Stimulated activated CD4-positive, alpha-beta T cell treated with anti-CD3 and anti-CD28 coated beads, Interleukin-12 subunit alpha, Interleukin-12 subunit beta, amount 100 ng/mL, for 48 hours (primary cell): ENCODE data around the gene CMTR1.
"Not testable (repeated sequence)": the region's sequence is repeated elsewhere in the genome, so short reads cannot be mapped to it uniquely, and the experiment has no call there.

Source experiments
- DNase-seq, 3 donors: peaks; one replicate each; pipeline ENCODE4 v3.0.0-alpha.2; 2020; ENCODE audit warnings: low read depth in 2 of 3, low spot score in 1 of 3

The CMTR1 gene

GRCh38 chr6:37491171-37491829, 58.3 kb downstream of the CMTR1 start:
- DNase-seq = no peak

DNA sequence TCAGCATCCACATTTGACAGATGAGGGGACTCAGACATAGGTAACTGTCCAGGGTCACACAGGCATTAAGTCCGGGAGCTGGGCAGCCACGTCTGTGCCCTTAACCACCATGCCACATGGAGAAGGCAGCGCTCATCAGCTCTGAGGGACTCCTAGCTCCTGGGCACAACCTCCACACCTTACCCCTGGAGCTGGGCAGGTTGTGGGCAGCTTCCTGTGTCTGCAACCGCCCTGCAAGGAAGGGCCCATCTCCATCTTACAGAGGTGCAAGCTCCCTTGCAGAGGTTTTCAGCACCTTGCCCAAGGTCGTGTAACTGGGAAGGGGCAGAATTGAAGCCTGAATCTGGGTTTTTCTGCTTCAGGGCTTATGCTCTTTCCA, 58.8 kb downstream of the CMTR1 start:
- no peak for DNase-seq

GRCh38 chr6:37492236-37492972, 59.4 kb downstream of the CMTR1 start:
- no peak for DNase-seq

GRCh38 chr6:37492991-37493660, 60.1 kb downstream of the CMTR1 start:
- no peak for DNase-seq

DNA sequence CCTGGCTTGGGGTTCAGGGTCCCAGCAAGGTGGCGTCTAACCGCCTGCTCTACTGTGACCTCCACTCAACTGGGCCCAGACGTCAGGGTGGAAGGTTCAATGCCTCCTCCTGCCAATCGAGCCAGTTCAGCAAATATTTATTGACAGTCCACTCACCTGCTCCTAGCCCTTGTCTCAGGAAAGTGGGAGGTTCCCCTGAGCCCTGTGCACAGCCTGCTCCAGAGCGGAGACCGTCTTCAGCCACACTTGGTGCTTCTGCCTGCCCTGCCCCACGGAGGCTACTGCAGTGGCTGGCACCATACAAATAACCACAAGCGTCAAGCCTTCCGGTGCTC, 60.6 kb downstream of the CMTR1 start:
- DNase-seq = no peak

GRCh38 chr6:37495244-37495934, 62.4 kb downstream of the CMTR1 start:
- no peak for DNase-seq

- no peak for DNase-seq
These were observed 64.2 kb downstream of the CMTR1 start for GRCh38 chr6:37496951-37497885.

DNA sequence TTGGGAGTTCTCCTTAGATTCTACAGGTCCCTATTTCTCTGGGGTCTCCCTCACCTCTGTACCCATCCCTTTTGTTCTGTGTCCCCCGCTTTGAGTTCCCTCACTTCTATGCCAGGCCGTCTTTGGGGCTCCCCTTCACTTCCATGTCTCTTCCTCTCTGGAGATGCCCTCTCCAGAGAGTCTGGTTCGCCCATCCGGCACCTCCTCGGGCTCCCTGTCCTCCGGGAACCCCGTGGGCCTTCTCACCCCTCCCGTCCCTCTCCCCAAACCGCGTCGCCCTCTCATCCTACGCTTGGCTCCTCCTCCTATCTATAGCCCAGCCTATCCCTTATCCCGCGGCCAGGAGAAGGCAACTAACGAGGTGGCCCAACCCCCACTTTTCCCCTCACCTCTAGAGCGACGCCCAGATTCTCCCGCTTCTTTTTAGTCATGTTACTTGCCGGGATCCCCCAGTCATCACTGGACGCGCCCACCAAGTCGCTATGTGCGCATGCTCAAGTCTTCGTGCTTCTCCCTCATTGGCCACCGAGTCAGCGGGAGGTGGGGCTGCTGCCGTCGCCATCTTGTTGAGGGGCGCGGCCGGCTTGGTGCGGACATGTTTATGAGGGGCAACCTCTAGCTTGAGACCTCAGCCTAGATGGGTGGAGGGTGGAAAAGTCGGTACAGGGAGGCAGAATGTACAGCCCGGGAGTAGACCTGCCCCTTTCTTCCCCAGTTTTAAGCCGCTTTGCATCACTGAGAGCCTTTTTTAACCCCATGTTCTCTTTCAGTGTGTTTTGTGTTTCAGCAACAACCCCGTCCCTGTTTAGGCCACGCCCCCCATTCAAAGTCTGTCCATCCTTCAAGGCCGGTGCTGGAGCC, 66.6 kb downstream of the CMTR1 start, which contains the start of gene CCDC167:
Gene CCDC167, minus strand, starts transcription at position 461 of the 861 bp plus-strand sequence. Its CDS starts 30 bp downstream, at position 431.
- peak; percentile 97 to 99 (median 98) for DNase-seq

- no peak for DNase-seq
These were observed 67.2 kb downstream of the CMTR1 start for GRCh38 chr6:37500294-37500608.

DNA sequence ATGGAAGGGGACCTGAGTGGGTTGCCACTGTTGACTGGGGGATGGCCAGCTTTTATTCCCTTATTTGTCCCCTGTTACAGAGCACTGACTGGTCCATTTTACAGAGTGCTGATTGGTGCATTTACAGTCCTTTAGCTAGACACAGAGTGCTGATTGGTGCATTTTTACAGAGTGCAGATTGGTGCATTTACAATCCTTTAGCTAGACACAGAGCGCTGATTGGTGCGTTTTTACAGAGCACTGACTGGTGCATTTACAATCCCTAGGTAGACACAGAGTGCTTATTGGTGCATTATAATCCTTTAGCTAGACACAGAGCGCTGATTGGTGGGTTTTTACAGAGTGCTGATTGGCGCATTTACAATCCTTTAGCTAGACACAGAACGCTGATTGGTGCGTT, 67.9 kb downstream of the CMTR1 start:
- not testable (repeated sequence) for DNase-seq

GRCh38 chr6:37501632-37502491, 68.8 kb downstream of the CMTR1 start:
- DNase-seq = no peak

DNA sequence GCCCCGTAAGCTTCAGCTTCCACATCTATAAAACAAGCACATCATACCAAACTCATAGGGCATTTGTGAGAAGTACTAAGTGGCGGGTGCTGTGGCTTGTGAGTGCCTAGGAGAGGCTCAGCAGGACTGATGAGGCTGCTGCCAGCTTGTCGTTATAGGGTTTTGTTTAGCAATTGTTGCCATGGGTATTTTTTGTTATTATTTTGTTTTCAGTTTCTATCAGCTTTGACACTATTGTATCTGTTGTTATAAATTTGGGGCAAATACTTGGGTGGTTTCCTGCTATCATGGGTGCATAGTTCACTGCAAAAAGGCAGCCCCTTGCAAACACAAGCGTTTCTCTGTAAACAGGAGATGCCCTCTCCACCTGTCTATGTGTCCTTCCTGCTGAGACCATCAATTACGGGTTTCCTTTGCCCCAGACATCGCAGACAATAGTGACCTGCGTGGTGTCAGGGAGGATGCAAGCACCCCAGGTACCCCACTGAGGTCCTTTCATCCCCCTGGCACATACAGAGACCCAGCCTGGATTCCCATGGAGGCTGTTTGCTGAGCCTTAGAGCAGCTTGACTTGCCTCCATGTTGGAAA, 69.8 kb downstream of the CMTR1 start:
- no peak for DNase-seq

GRCh38 chr6:37503309-37503965, 70.4 kb downstream of the CMTR1 start:
- no peak for DNase-seq

- DNase-seq = no peak
These were observed 71.0 kb downstream of the CMTR1 start for GRCh38 chr6:37504024-37504423.

DNA sequence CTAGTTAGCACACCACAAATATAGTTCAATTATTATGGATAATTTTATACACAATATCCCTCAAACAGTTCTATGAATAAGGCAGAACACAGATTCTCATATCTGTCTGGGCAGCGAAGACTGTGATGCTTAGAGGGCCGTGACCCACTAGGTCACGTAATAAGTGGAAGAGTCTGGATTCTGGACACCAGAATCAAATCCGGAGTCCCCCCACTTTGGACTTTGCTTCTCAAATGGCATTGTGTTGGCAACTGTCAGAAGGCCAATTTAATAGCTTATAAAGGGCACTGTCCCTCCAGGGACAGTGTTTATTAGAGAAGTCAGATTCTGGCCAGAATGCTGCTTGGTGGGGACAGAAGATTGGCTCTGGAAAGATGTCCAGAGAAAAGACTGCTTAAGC, 73.5 kb downstream of the CMTR1 start:
- no peak for DNase-seq

DNA sequence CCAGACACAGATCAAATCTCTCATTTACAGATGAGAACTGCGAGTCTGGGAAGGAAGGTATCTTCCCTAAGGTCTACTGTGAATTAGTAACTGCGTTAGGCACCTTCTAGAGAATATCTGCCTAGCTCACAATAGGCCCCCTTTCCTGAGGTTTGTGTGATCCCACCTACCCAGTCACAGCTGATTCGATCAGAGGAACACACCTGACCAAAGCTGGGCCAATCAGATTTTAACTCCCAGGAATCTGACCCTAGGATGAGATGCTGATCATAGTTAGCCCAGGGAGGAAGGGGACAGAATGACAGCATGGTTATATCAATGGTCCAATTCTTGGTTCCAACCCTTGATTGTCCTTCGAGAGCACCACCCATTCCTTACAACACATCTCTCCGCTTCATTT, 74.1 kb downstream of the CMTR1 start:
- no peak for DNase-seq

DNA sequence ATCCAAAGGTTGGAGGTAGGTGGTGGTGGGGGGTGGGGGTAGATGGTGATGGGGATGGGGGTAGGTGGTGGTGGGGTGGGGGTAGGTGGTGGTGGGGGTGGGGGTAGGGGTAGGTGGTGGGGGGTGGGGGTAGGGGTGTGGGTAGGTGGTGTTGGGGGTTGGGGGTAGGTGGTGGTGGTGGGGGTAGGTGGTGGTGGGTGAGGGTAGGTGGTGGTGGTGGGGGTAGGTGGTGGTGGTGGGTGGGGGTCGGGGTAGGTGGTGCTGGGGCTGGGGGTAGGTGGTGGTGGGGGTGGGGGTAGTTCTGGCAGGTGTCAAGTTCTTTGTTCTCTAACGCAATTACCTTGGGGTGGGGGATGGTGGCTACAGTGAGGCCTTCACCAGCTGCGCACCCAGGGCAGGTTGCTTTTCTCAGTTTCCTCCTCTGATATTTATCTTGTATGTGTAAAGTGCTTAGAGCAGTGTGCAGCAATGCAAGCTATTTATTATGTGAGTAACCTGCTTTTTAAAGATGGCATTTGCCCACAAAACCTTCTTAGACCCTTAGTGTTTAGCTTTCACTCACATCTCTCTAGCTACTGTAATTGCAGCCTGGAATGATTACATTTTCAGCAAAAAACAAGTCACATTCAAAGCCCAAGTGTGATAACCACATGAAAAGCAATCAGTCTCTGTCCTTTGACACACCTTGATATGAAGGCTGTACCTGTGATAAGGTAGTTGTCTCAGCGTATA, 74.8 kb downstream of the CMTR1 start:
- DNase-seq = no peak
